Kidney (tissue), 14 donors: ENCODE measurements around the gene TTC33. TPM values are rescaled to one million over a fixed set of nuclear protein-coding genes. Genes with fewer than 3 reads are reported as not detected.

ENCODE experiments used
- DNase-seq, 5 donors: peaks; one replicate each; pipeline ENCODE4 v3.0.0-alpha.2; 2013 to 2020
- FAIRE-seq: peaks from 2 replicates; lab custom pipeline; 2012; peaks lifted over from hg19 to GRCh38; lab: Jason Lieb, UNC
- H3K27ac ChIP-seq, 2 donors: one replicate each; pipeline ENCODE4 v1.7.0; 2013; ENCODE audit warnings: low read depth in 2 of 2, low read length in 2 of 2, inconsistent platforms in 1 of 2
- H3K27me3 ChIP-seq: one replicate; pipeline ENCODE4 v1.7.1; 2013; ENCODE audit warnings: low read length, inconsistent platforms; ENCODE audit not compliant: control insufficient read depth, insufficient read depth
- H3K36me3 ChIP-seq, 3 donors: one replicate each; pipeline versions ENCODE4 v1.7.0 to v1.7.1; 2013; ENCODE audit warnings: low read length in 3 of 3, control low read depth in 1 of 3, inconsistent platforms in 1 of 3; ENCODE audit not compliant: insufficient read depth in 3 of 3, control insufficient read depth in 2 of 3
- H3K4me1 ChIP-seq, 3 donors: one replicate each; pipeline versions ENCODE4 v1.7.0 to v1.7.1; 2013; ENCODE audit warnings: low read length in 3 of 3, inconsistent platforms in 1 of 3, low read depth in 1 of 3; ENCODE audit not compliant: control insufficient read depth in 2 of 3, insufficient read depth in 2 of 3
- H3K4me3 ChIP-seq, 3 donors: one replicate each; pipeline versions ENCODE4 v1.7.0 to v1.8.1; 2013; ENCODE audit warnings: low read length in 3 of 3, control low read depth in 1 of 3, inconsistent platforms in 1 of 3
- H3K9ac ChIP-seq, 3 donors: one replicate each; pipeline versions ENCODE4 v1.7.0 to v1.7.1; 2013; ENCODE audit warnings: low read length in 3 of 3, control low read depth in 1 of 3, inconsistent platforms in 1 of 3
- H3K9me3 ChIP-seq, 3 donors: one replicate each; pipeline versions ENCODE4 v1.7.0 to v1.7.1; 2013; ENCODE audit warnings: low read length in 3 of 3, control low read depth in 1 of 3, inconsistent platforms in 1 of 3; ENCODE audit not compliant: control insufficient read depth in 2 of 3, insufficient read depth in 1 of 3
- intact Hi-C: fragments of 100-400 bp; cut with DNase I; formaldehyde crosslinking; loops from one replicate; pipeline ENCODE4 v1.11.1; 2022
- polyA plus RNA-seq: library from polyadenylated mRNA; stranded (reverse); fragments of 350-450 nt; fragmentation: Illumina TruSeq; extraction: RNeasy Lipid Tissue Mini Kit (QIAGEN cat#74804); gene quantifications from one replicate; pipeline ENCODE4 v1.2.3, GENCODE V29; 2014; ENCODE audit warnings: low read depth, low replicate concordance; ENCODE audit not compliant: insufficient read depth
- total RNA-seq: library from RNA; stranded (reverse); fragmentation: NEBNext Ultra II Directional; extraction: Animal tissue kit (Norgen Biotek cat#: 25700); gene quantifications from one replicate; pipeline ENCODE4 v1.2.1, GENCODE V29; 2021
- TF ChIP-seq, protein P1 (sequence below): IDR thresholded peaks from 3 replicates; pipeline ENCODE4 v1.5.1; 2012; ENCODE audit warnings: mild to moderate bottlenecking, moderate library complexity, borderline replicate concordance; ENCODE audit not compliant: insufficient read depth; ENCODE audit errors: extremely low read depth
- donor health status: control.
- donor health status: control.
- donor health status: control.
- donor health status: control.
- donor health status: control.
- donor health status: DM: yes; HTN: yes; CAD: no.
- donor health status: Normal renal cell carcinoma (clear cell type).

TTC33 gene
- total and polyA plus RNA-seq, 2 donors from 2014 or later = 7.1 to 20.1 TPM

DNA sequence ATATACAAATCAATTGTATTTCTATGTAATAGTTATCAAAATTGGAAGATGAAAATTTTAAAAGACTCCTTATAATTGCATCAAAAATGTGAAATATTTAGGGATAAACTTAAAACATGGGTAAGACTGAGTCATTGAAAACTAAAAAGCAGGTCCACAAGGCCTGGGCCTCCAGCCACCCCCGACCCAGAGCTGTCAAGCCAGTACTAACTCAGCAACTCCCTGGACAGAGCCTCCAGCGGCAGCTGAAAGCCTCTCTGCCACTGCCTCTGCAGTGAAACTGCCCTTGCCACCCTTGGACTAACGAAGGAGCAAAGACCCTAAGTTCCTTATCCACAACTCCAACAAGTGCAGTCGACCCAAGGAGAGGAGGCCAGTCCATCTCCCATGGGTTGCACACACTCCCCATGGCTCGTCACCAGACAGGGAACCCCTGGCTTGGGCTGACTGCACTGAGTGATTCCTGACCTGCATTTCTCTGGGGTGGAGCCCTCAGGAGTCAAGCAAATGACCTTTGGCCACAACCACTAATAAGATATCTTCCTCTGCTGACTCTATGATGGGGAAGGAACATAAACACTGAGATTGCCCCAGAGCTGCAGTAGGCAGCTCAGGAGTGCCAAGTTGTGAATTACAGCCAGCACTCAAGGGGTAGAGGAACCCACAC is 55.5 kb downstream of the TTC33 start:
- no peaks in the 10 kb centered on the region for H3K27me3 ChIP-seq
- H3K9ac ChIP-seq = no peak overlapping the region
- intact Hi-C loops = no loop called here
- no peak for FAIRE-seq
- TF ChIP-seq, protein P1, sequence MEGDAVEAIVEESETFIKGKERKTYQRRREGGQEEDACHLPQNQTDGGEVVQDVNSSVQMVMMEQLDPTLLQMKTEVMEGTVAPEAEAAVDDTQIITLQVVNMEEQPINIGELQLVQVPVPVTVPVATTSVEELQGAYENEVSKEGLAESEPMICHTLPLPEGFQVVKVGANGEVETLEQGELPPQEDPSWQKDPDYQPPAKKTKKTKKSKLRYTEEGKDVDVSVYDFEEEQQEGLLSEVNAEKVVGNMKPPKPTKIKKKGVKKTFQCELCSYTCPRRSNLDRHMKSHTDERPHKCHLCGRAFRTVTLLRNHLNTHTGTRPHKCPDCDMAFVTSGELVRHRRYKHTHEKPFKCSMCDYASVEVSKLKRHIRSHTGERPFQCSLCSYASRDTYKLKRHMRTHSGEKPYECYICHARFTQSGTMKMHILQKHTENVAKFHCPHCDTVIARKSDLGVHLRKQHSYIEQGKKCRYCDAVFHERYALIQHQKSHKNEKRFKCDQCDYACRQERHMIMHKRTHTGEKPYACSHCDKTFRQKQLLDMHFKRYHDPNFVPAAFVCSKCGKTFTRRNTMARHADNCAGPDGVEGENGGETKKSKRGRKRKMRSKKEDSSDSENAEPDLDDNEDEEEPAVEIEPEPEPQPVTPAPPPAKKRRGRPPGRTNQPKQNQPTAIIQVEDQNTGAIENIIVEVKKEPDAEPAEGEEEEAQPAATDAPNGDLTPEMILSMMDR = no peak
- H3K9me3 ChIP-seq = peaks cover 0 to 19% (median 0%) of the 10 kb centered on the region in 3 donors
- H3K27ac ChIP-seq = no peak overlapping the region
- H3K36me3 ChIP-seq = no peaks in the 10 kb centered on the region
- no peaks in the 10 kb centered on the region for H3K4me1 ChIP-seq
- H3K4me3 ChIP-seq = no peak overlapping the region
- DNase-seq = no peak

DNA sequence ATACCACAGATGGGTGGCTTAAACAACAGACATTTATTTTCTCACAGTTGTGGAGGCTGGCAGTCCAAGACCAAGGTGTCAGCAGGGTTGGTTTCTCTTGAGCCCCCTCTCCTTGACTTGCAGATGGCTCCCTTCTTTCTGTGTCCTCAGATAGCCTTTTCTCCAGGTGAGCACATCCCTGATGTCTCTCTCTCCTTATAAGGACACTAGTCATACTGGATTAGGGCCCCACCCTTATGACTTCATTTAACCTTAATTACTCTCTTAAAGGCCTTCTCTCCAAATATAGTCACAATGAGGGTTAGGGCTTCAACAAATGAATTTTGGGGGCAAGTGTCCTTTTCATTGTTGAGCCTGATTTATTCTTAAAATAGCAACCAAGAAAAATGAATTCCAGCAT is 61.3 kb downstream of the TTC33 start:
- DNase-seq (no peak), FAIRE-seq (no peak)
- Histone ChIP-seq H3K4me3 (no peak overlapping the region), H3K36me3 (peaks cover 0 to 6% (median 0%) of the 10 kb centered on the region in 3 donors), H3K9ac (no peak overlapping the region), H3K9me3 (no peaks in the 10 kb centered on the region), H3K27me3 (no peaks in the 10 kb centered on the region), H3K27ac (no peak overlapping the region), H3K4me1 (no peaks in the 10 kb centered on the region)
- intact Hi-C loops = loop anchor here (10.0 kb wide), 1 partner anchor 1110 kb away; no protein-coding TSS in a partner anchor
- TF ChIP-seq, protein P1 = no peak

DNA sequence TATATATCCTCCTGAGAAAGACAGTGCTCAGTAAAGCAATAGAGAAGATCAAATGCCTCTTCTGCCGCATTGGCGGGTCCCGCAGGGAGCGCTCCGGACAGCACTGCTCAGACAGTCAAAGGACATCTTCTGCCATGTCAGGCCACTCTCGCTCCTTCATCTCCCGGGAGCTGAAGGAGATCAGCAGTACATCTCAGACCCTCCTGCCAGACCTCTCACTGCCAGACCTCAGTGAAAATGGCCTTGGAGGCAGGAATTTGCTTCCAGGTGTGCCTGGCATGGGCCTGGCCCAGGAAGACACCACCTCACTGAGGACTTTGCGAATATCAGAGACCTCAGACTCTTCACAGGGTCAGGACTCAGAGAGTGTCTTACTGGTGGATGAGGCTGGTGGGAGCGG is 63.9 kb downstream of the TTC33 start:
- TF ChIP-seq, protein P1 = no peak
- peaks cover 0 to 3% (median 0%) of the 10 kb centered on the region in 3 donors for H3K4me1 ChIP-seq
- H3K36me3 ChIP-seq = peaks cover 0 to 6% (median 0%) of the 10 kb centered on the region in 3 donors
- DNase-seq (no peak), FAIRE-seq (no peak)
- H3K9me3 ChIP-seq = no peaks in the 10 kb centered on the region
- no peak overlapping the region for H3K27ac ChIP-seq
- H3K9ac ChIP-seq = no peak overlapping the region
- intact Hi-C loops = loop anchor here (10.0 kb wide), 1 partner anchor 1107 kb away; no protein-coding TSS in a partner anchor
- no peaks in the 10 kb centered on the region for H3K27me3 ChIP-seq
- no peak overlapping the region for H3K4me3 ChIP-seq
